Neural crest cell (in vitro differentiated cells): ENCODE data around the gene CD4. TPM values are rescaled to one million over a fixed set of nuclear protein-coding genes. Genes with fewer than 3 reads are reported as not detected.
A peak's percentile ranks its signal among the peaks of the same experiment; 100 is the strongest.

ENCODE experiments used
- DNase-seq: peaks from one replicate; pipeline ENCODE4 v3.0.0; 2021; ENCODE audit warnings: low read depth, mixed read lengths, low spot score
- H3K27ac Mint-ChIP-seq: one replicate; pipeline ENCODE4 v1.8.0; 2021; ENCODE audit warnings: mild to moderate bottlenecking, mixed read lengths; ENCODE audit not compliant: unreplicated experiment
- H3K27me3 Mint-ChIP-seq: 2 replicates; pipeline ENCODE4 v1.8.0; 2021; ENCODE audit warnings: low read depth, mild to moderate bottlenecking, mixed read lengths
- H3K36me3 Mint-ChIP-seq: 2 replicates; pipeline ENCODE4 v1.8.0; 2021; ENCODE audit warnings: low read depth, mild to moderate bottlenecking, mixed read lengths
- H3K4me1 Mint-ChIP-seq: 2 replicates; pipeline ENCODE4 v1.8.0; 2021; ENCODE audit warnings: mixed read lengths
- H3K4me3 Mint-ChIP-seq: one replicate; pipeline ENCODE4 v1.8.0; 2021; ENCODE audit warnings: mild to moderate bottlenecking, mixed read lengths
- H3K9me3 Mint-ChIP-seq: 2 replicates; pipeline ENCODE4 v1.8.0; 2021; ENCODE audit warnings: mixed read lengths
- total RNA-seq: library from RNA; stranded (reverse); gene quantifications from 2 replicates; pipeline ENCODE4 v1.2.1, GENCODE V29; 2021
- TF ChIP-seq, protein P1 (sequence below): fragments of 200-600 bp; sonication (generic); conservative IDR thresholded peaks from 2 replicates; pipeline ENCODE4 v1.5.0; 2021; ENCODE audit warnings: antibody characterized with exemption, mild to moderate bottlenecking

Gene CD4
- total RNA-seq, 1 donor from 2014 or later, result 4.1 TPM

DNA sequence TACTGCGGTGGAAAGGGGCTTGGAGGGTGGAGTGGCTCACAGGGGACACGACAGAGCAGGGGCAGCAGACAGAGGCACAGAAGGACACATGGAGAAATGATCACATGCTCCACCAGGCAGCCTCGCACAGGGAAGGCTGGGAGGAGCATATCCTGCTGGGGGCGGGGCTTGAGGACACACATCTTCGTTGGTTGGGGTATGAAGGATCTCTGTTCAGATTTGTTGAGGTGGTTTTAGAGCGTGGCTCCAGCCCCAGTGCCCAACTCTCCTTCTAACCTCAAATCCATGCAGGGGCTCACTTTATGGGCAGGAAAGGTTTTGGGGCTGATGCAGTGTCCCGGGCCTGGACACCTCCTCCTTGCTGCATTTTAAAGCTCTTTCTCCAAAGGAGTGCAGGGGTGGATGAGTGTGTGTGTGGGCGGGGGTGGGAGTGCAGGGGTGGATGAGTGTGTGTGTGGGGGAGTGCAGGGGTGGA lies 38.1 kb downstream of the CD4 start:
- Mint-ChIP-seq H3K27ac (peak overlapping the region; percentile 85), H3K36me3 (peaks cover 7% of the 10 kb centered on the region), H3K27me3 (peaks cover 9% of the 10 kb centered on the region), H3K4me1 (peaks cover 56% of the 10 kb centered on the region), H3K4me3 (peak overlapping the region; percentile 93), H3K9me3 (no peaks in the 10 kb centered on the region)
- TF ChIP-seq, protein P1, sequence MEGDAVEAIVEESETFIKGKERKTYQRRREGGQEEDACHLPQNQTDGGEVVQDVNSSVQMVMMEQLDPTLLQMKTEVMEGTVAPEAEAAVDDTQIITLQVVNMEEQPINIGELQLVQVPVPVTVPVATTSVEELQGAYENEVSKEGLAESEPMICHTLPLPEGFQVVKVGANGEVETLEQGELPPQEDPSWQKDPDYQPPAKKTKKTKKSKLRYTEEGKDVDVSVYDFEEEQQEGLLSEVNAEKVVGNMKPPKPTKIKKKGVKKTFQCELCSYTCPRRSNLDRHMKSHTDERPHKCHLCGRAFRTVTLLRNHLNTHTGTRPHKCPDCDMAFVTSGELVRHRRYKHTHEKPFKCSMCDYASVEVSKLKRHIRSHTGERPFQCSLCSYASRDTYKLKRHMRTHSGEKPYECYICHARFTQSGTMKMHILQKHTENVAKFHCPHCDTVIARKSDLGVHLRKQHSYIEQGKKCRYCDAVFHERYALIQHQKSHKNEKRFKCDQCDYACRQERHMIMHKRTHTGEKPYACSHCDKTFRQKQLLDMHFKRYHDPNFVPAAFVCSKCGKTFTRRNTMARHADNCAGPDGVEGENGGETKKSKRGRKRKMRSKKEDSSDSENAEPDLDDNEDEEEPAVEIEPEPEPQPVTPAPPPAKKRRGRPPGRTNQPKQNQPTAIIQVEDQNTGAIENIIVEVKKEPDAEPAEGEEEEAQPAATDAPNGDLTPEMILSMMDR, result no peak
- DNase-seq, result peak; percentile 87

DNA sequence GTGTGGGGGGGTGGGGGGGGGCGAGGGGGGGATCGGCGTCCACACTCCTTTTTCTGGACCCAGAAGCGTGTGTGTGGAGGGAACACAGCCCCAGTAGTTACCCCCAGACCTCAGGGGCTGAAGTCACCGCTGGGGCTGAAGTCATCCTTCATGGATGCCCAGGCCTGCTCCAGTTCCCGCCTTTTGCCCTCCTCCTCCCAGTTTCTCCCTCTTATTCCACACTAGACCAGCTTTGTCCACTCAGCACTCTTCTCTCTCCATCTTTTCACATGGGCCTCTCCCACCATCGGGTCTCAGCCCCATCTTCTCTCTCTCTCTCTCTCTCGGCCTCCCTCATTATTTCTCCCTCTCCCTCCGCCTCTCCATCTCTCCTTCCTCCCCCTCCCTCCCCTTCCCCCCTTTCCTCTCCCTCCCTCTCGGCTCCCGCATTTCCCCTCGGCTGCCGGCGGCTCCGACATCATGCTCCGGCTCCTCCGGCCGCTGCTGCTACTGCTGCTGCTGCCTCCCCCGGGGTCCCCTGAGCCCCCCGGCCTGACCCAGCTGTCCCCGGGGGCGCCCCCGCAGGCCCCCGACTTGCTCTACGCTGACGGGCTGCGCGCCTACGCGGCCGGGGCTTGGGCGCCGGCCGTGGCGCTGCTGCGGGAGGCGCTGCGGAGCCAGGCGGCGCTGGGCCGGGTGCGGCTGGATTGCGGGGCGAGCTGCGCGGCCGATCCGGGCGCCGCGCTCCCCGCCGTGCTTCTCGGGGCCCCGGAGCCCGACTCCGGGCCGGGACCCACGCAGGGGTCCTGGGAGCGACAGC lies 38.9 kb downstream of the CD4 start, which contains the start of gene P3H3:
TSS of gene P3H3 (plus strand) at position 426 of the 799 bp plus-strand sequence. CDS start at position 460, 34 bp downstream.
- TF ChIP-seq, protein P1, result no peak
- Mint-ChIP-seq H3K27me3 (peaks cover 9% of the 10 kb centered on the region), H3K27ac (peak within 1 kb of the TSS; percentile 99), H3K4me1 (peaks cover 50% of the 10 kb centered on the region), H3K9me3 (no peaks in the 10 kb centered on the region), H3K36me3 (peaks cover 7% of the 10 kb centered on the region), H3K4me3 (peak within 1 kb of the TSS; percentile 98)
- peak; percentile 43 for DNase-seq

DNA sequence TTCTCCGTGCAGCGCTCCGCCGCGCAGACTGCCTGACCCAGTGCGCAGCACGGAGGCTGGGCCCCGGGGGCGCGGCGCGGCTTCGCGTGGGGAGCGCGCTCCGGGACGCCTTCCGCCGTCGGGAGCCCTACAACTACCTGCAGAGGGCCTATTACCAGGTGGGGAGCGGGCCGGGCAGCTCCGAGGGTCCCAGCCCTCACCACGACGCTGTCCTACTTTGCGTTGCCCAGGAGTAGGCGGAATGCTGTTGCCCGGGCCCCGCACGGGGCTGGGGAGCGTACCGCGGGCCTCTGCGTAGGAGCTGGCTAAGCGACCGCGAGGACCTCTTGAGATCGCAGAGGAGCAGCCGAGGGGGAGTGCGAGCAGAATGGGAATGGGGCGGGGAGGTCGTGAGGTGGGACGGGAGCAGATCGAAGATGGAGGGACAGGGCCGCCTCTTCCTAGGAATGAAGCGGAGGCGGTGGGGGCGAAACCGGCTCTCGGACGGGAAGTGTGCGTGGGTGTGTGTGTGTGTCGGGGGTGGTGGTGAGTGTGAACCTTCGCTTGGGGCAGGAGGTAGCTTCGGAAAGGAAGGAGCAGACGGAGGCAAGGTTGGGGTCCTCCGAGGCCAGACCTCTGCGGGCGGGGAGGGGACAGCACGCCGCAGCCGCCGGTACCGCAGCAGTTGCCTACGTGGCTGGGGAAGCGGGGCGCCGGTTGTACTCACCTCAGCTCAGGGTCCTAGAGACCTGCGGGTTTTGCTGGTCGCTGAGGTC lies 39.6 kb downstream of the CD4 start:
- Mint-ChIP-seq H3K36me3 (peaks cover 7% of the 10 kb centered on the region), H3K27ac (peak overlapping the region; percentile 96), H3K9me3 (no peaks in the 10 kb centered on the region), H3K27me3 (peaks cover 9% of the 10 kb centered on the region), H3K4me3 (peak overlapping the region; percentile 98), H3K4me1 (peaks cover 49% of the 10 kb centered on the region)
- DNase-seq, result no peak
- TF ChIP-seq, protein P1, result no peak

DNA sequence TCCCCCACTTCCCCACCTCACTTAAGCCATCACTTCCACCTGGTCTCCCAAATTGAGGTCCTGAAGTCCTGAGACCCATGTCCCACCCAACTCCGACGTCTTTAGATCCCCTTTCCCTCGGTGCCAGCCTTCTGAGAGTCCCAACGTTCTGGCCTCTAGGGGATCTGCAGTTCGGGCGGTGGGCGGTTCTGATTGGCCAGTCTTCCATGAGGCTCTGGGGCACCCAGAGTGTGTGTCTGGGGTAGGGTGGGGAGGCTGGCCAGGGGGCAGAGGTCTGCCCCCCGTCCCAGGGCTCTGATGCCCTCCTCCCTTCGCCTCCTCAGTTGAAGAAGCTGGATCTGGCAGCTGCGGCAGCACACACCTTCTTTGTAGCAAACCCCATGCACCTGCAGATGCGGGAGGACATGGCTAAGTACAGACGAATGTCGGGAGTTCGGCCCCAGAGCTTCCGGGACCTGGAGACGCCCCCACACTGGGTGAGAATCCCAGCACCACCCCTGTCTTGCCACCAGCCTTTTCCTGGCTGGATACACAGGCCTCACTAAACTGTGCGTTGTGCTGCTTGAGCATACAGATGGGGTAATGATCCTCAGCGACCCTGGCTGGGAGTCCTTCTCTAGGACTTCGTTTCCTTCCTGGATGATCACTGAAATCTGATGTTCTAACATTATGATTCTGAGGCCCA lies 40.4 kb downstream of the CD4 start:
- TF ChIP-seq, protein P1, result peak; percentile 36
- H3K4me3 Mint-ChIP-seq, result peak overlapping the region; percentile 98
- H3K36me3 Mint-ChIP-seq, result peaks cover 7% of the 10 kb centered on the region
- DNase-seq, result no peak
- peaks cover 45% of the 10 kb centered on the region for H3K4me1 Mint-ChIP-seq
- H3K27me3 Mint-ChIP-seq, result peaks cover 9% of the 10 kb centered on the region
- peak overlapping the region; percentile 96 for H3K27ac Mint-ChIP-seq
- H3K9me3 Mint-ChIP-seq, result no peaks in the 10 kb centered on the region

DNA sequence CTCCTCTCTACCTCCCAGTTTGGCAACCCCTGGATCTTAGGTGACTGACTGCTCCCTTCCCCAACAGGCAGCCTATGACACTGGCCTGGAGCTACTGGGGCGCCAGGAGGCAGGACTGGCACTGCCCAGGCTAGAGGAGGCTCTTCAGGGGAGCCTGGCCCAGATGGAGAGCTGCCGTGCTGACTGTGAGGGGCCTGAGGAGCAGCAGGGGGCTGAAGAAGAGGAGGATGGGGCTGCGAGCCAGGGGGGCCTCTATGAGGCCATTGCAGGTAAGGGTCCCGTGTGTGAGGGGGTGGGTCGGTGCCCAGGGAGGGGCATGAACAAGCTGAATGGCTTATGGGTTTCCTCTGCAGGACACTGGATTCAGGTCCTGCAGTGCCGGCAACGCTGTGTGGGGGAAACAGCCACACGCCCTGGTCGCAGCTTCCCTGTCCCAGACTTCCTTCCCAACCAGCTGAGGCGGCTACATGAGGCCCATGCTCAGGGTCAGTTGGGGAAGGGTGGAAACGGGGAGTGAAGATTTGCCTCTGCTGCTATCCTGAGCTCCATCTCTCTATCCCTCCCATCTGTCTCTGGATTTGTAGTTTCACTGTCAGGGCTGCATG lies 41.1 kb downstream of the CD4 start:
- TF ChIP-seq, protein P1, result no peak
- Mint-ChIP-seq H3K27me3 (peaks cover 6% of the 10 kb centered on the region), H3K4me3 (peak overlapping the region; percentile 98), H3K9me3 (no peaks in the 10 kb centered on the region), H3K27ac (no peak overlapping the region), H3K36me3 (peaks cover 9% of the 10 kb centered on the region), H3K4me1 (peaks cover 42% of the 10 kb centered on the region)
- DNase-seq, result no peak
